ENCODE measurements around the gene TENM4. TPM values are rescaled to one million over a fixed set of nuclear protein-coding genes. Genes with fewer than 3 reads are reported as not detected.
A peak's percentile ranks its signal among the peaks of the same experiment; 100 is the strongest.

TENM4 gene
- total and polyA plus RNA-seq, 2 of the 8 experiments (the other 6 are each of a cell fraction or from before 2014, with no cell fraction given), result 3.5 to 7.2 TPM

DNA sequence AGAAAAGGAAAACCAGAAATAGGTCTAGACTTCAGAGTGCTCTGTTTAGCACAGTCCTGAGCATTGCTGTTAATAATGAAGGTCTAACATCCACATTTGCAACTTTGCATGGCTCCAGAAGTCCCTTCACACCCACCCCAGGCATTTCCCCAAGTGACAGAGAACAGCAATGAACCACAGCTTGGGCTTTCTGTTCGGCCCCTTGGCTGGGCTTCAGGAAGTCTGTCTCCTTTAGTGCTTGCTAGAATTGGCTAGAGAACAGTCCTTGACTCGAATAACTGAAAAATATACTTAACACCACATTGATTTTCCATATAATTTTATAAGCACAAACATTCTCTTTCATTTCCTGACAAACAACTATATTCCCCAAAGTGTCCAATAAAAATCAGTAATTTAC lies 29.3 kb upstream of the TENM4 start:
- Histone ChIP-seq H3K9ac (replicated peaks in 1 of 4; ENCODE audit: extremely low read depth in 1 of 4, low read depth in 3 of 4, low read length in 3 of 4) (no peak overlapping the region), H3K23me2 (ENCODE audit: low read depth, low read length) (no peaks in the 10 kb centered on the region)
- POLR2A ChIA-PET (ENCODE audit: partially characterized antibody), result interaction anchor here (1.0 to 1.7 kb wide), 2 partner anchors 20 to 23 kb away, joined by 3 to 4 read pairs; no protein-coding TSS in a partner anchor
- no peak for TF ChIP-seq GTF2F1 (IDR thresholded peaks at IDR 0.05; ENCODE audit: borderline replicate concordance, low read depth, low read length)
- no peak for TF ChIP-seq HDAC2 (IDR thresholded peaks at IDR 0.05; ENCODE audit: borderline replicate concordance in 1 of 2, low read depth in 2 of 2, low read length in 2 of 2)
- no peak for TF ChIP-seq CHD1 (IDR thresholded peaks at IDR 0.05; ENCODE audit: low read depth, low read length)
- TF ChIP-seq, protein P1, sequence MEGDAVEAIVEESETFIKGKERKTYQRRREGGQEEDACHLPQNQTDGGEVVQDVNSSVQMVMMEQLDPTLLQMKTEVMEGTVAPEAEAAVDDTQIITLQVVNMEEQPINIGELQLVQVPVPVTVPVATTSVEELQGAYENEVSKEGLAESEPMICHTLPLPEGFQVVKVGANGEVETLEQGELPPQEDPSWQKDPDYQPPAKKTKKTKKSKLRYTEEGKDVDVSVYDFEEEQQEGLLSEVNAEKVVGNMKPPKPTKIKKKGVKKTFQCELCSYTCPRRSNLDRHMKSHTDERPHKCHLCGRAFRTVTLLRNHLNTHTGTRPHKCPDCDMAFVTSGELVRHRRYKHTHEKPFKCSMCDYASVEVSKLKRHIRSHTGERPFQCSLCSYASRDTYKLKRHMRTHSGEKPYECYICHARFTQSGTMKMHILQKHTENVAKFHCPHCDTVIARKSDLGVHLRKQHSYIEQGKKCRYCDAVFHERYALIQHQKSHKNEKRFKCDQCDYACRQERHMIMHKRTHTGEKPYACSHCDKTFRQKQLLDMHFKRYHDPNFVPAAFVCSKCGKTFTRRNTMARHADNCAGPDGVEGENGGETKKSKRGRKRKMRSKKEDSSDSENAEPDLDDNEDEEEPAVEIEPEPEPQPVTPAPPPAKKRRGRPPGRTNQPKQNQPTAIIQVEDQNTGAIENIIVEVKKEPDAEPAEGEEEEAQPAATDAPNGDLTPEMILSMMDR (IDR thresholded peaks at IDR 0.05; ENCODE audit: control extremely low read depth in 1 of 3, insufficient read depth in 1 of 3, low read depth in 1 of 3, low read length in 3 of 3), result no peak
- TF ChIP-seq SRF (IDR thresholded peaks at IDR 0.05; ENCODE audit: low read depth, low read length), result no peak
- TF ChIP-seq SP1 (IDR thresholded peaks at IDR 0.05; ENCODE audit: low read depth, low read length), result no peak
- TF ChIP-seq, protein P2, sequence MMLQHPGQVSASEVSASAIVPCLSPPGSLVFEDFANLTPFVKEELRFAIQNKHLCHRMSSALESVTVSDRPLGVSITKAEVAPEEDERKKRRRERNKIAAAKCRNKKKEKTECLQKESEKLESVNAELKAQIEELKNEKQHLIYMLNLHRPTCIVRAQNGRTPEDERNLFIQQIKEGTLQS (IDR thresholded peaks at IDR 0.05; ENCODE audit: insufficient read depth, low read depth, low read length), result no peak
- no peak for TF ChIP-seq EGR1 (IDR thresholded peaks at IDR 0.05; ENCODE audit: borderline replicate concordance, low read depth, low read length)
- TF ChIP-seq RXRA (IDR thresholded peaks at IDR 0.05; ENCODE audit: insufficient read depth, low read depth, low read length), result no peak
- TF ChIP-seq TCF12 (IDR thresholded peaks at IDR 0.05; ENCODE audit: low read depth, low read length), result no peak

More for the DNA sequence above, 29.3 kb upstream of the TENM4 start:
- no peak for DNase-seq (ENCODE audit: low read depth in 1 of 2, low spot score in 2 of 2)
- H3K9me3 ChIP-seq (ENCODE audit: insufficient read depth in 2 of 2, low read depth in 1 of 2, low read length in 1 of 2), result no peaks in the 10 kb centered on the region
- no peak overlapping the region for H2BK5ac ChIP-seq (ENCODE audit: low read depth, low read length)
- no peak overlapping the region for H3K4me3 ChIP-seq (ENCODE audit: extremely low read depth in 1 of 4, insufficient read depth in 2 of 4, low read depth in 3 of 4, low read length in 4 of 4)
- 0 out of 2 replicates have a peak overlapping the region, but pooled peaks have one; percentile 97 for H2BK20ac ChIP-seq (ENCODE audit: low read length)
- no peak overlapping the region for H3K23ac ChIP-seq (ENCODE audit: insufficient read length)
- no peak overlapping the region for H2AK5ac ChIP-seq (ENCODE audit: low read depth, low read length)
- H4K8ac ChIP-seq (ENCODE audit: extremely low read depth, insufficient read depth, low read length), result no peak overlapping the region
- no peaks in the 10 kb centered on the region for H3K36me3 ChIP-seq (ENCODE audit: control insufficient read depth in 2 of 4, insufficient read depth in 4 of 4, low read length in 3 of 4)
- CTCF ChIA-PET (ENCODE audit: partially characterized antibody), result interaction anchor here (1.0 to 3.5 kb wide), 6 partner anchors 10 to 29 kb away, joined by 3 to 16 read pairs (median 6); partner anchors contain the start of gene TENM4
- H3K79me2 ChIP-seq (ENCODE audit: control insufficient read depth in 1 of 2, insufficient read depth in 2 of 2, low read length in 2 of 2), result no peaks in the 10 kb centered on the region
- peaks cover 16 to 41% (median 33%) of the 10 kb centered on the region in 4 experiments for H3K4me1 ChIP-seq (replicated peaks in 1 of 4; ENCODE audit: control insufficient read depth in 3 of 4, insufficient read depth in 4 of 4, low read length in 3 of 4)
- H3K4me2 ChIP-seq (ENCODE audit: insufficient read depth in 1 of 2, low read depth in 2 of 2, low read length in 2 of 2), result no peak overlapping the region
- H3K4ac ChIP-seq (replicated peaks; ENCODE audit: insufficient read length, low read depth, low read length), result no peak overlapping the region
- no peaks in the 10 kb centered on the region for H3K79me1 ChIP-seq (ENCODE audit: low read depth, low read length)
- peak overlapping the region; percentile 34; the same call in 1 of the 2 replicates for H3K18ac ChIP-seq (ENCODE audit: extremely low read depth, low read length)
- FAIRE-seq, result no peak
- no peak overlapping the region for H3K27ac ChIP-seq (ENCODE audit: low read depth, low read length)
- no peaks in the 10 kb centered on the region for H4K20me1 ChIP-seq (replicated peaks in 1 of 2; ENCODE audit: control insufficient read depth in 1 of 2, insufficient read depth in 2 of 2, low read length in 2 of 2)
- no peak overlapping the region for H2BK120ac ChIP-seq (replicated peaks; ENCODE audit: low read depth, low read length)
- H3K14ac ChIP-seq (ENCODE audit: insufficient read length), result no peak overlapping the region
- peak overlapping the region; percentile 22; the same call in 1 of the 2 replicates for H2BK12ac ChIP-seq (ENCODE audit: low read depth, low read length)
- no peak overlapping the region for H4K5ac ChIP-seq (ENCODE audit: insufficient read length, low read depth, low read length)
- H3K56ac ChIP-seq (replicated peaks; ENCODE audit: insufficient read length, low read depth, low read length), result no peak overlapping the region
- H2BK15ac ChIP-seq (ENCODE audit: low read length), result 0 out of 2 replicates have a peak overlapping the region, but pooled peaks have one; percentile 19
- WGBS, 2 experiments (ENCODE audit: extremely low coverage in 1 of 2, insufficient coverage in 1 of 2, insufficient read length in 1 of 2, insufficient replicate concordance in 2 of 2, low coverage in 1 of 2, low lambda C conversion rate in 2 of 2, missing lambda C conversion rate in 1 of 2), result 89% methylated on average over 2 of the region's 2 CpGs; no CpG with 5 or more reads in 1 of the 2 experiments
- no peak overlapping the region for H2AFZ ChIP-seq (ENCODE audit: low read length)
- no peak overlapping the region for H4K91ac ChIP-seq (replicated peaks; ENCODE audit: insufficient read length, low read length)
- peaks cover 0 to 2% (median 0%) of the 10 kb centered on the region in 4 experiments; a peak in 1 of 7 replicates for H3K27me3 ChIP-seq (replicated peaks in 1 of 4; ENCODE audit: control insufficient read depth in 3 of 4, extremely low read depth in 1 of 4, insufficient read depth in 3 of 4, low read length in 3 of 4)
